Superior temporal gyrus (tissue), 1 donor: ENCODE measurements around the gene FOSB.

Experiments used
- DNase-seq: peaks from one replicate; pipeline ENCODE4 v3.0.0-alpha.2; 2016; ENCODE audit errors: extremely low spot score

FOSB gene

DNA sequence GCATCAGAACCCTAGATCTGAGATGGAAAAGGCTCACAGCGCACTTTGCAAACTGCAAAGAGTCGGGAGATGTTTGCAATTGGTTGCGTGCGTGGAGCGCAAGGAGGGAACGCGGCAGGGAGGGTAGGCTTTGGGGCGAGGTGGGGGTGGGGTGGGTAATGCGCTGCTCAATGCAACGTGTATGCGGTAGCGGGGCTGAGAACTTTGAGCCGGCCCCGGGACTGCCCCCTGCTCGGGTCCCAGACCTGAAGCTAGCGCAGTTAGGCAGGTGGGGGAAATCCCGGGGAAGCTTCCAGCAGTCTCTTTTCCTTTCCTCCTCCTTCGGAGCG, 971 bp downstream of the FOSB start:
- DNase-seq, result no peak

GRCh38 chr19:45469132-45469944, 1.5 kb downstream of the FOSB start:
- DNase-seq, result peak; percentile 89

GRCh38 chr19:45469945-45470761, 2.4 kb downstream of the FOSB start:
- DNase-seq, result no peak

DNA sequence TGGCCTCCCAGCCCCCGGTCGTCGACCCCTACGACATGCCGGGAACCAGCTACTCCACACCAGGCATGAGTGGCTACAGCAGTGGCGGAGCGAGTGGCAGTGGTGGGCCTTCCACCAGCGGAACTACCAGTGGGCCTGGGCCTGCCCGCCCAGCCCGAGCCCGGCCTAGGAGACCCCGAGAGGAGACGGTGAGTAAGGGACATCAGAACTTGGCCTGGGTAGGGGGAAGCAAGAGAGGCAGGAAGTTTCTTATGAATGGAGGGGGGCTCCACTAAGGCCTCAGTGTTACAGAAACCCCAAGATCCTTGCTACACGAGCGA, 2.9 kb downstream of the FOSB start:
- no peak for DNase-seq

GRCh38 chr19:45471111-45471930, 3.5 kb downstream of the FOSB start:
- no peak for DNase-seq

DNA sequence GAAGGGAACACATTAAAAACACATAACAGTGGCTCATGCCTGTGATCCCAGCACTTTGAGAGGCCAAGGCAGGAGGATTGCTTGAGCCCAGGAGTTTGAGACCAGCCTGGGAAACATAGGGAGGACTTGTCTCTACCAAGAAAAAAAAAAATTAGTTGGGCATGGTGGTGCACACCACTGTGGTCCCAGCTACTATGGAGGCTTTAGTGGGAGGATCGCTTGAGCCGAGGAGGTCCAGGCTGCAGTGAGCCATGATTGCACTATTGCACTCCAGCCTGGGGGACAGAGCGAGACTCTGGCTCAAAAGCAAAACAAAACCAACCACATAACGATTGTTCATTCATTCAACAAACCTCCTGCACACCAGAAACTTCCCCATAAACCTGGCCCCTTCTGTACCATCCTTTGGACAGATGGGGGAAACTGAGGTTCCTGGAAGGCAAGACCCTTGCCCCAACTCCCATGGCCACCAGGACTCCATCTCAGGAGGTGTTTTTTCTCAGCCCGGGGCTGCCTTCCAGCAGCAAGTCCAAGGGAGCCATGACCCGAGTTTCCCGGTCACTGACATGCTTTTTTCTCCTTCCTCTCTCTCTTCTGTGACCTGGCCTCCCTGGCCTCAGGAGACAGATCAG, 4.3 kb downstream of the FOSB start:
- DNase-seq, result no peak

GRCh38 chr19:45472563-45473366, 5.0 kb downstream of the FOSB start:
- no peak for DNase-seq

- no peak for DNase-seq
Observed at GRCh38 chr19:45473367-45473681, 5.5 kb downstream of the FOSB start.

DNA sequence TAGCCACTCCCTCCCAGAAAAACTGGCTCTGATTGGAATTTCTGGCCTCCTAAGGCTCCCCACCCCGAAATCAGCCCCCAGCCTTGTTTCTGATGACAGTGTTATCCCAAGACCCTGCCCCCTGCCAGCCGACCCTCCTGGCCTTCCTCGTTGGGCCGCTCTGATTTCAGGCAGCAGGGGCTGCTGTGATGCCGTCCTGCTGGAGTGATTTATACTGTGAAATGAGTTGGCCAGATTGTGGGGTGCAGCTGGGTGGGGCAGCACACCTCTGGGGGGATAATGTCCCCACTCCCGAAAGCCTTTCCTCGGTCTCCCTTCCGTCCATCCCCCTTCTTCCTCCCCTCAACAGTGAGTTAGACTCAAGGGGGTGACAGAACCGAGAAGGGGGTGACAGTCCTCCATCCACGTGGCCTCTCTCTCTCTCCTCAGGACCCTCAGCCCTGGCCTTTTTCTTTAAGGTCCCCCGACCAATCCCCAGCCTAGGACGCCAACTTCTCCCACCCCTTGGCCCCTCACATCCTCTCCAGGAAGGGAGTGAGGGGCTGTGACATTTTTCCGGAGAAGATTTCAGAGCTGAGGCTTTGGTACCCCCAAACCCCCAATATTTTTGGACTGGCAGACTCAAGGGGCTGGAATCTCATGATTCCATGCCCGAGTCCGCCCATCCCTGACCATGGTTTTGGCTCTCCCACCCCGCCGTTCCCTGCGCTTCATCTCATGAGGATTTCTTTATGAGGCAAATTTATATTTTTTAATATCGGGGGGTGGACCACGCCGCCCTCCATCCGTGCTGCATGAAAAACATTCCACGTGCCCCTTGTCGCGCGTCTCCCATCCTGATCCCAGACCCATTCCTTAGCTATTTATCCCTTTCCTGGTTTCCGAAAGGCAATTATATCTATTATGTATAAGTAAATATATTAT, 6.1 kb downstream of the FOSB start:
- no peak for DNase-seq

DNA sequence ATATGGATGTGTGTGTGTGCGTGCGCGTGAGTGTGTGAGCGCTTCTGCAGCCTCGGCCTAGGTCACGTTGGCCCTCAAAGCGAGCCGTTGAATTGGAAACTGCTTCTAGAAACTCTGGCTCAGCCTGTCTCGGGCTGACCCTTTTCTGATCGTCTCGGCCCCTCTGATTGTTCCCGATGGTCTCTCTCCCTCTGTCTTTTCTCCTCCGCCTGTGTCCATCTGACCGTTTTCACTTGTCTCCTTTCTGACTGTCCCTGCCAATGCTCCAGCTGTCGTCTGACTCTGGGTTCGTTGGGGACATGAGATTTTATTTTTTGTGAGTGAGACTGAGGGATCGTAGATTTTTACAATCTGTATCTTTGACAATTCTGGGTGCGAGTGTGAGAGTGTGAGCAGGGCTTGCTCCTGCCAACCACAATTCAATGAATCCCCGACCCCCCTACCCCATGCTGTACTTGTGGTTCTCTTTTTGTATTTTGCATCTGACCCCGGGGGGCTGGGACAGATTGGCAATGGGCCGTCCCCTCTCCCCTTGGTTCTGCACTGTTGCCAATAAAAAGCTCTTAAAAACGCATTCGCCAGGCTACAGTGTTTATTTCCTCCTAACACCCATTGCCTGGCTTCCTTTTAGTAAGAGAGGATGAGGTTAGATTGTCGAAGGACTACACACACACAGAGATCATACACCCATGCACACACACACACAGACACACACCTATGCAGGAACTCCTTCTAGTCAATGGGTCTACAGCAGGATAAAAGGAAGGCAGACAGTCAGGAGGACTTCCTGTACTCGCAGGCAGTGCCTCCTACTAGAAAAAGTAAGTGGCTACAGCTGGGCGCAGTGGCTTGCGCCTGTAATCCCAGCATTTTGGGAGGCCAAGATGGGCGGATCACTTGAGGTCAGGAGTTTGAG, 7.1 kb downstream of the FOSB start:
- no peak for DNase-seq

- DNase-seq, result no peak
Observed at GRCh38 chr19:45475537-45476291, 7.9 kb downstream of the FOSB start.

DNA sequence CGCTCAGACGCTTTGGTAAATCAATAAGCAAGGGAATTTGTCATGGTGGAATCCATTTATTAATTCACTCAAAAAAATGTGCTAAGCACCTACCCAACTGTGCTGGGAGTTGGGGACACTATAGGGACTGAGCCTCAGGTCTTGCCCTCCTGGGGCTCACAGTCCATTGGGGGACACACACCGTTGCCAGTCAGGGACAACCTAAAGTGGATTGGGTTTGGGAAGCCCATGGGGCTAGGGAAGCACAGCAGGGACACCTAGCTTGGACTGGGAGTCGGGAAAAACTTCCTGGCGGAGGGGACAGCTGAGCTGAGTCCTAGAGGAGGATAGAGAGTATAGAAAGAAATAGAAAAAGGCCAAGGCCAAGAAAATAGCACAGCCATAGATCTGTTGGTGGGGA, 8.5 kb downstream of the FOSB start:
- DNase-seq, result no peak

- DNase-seq, result no peak
Observed at GRCh38 chr19:45477186-45477585, 9.4 kb downstream of the FOSB start.

DNA sequence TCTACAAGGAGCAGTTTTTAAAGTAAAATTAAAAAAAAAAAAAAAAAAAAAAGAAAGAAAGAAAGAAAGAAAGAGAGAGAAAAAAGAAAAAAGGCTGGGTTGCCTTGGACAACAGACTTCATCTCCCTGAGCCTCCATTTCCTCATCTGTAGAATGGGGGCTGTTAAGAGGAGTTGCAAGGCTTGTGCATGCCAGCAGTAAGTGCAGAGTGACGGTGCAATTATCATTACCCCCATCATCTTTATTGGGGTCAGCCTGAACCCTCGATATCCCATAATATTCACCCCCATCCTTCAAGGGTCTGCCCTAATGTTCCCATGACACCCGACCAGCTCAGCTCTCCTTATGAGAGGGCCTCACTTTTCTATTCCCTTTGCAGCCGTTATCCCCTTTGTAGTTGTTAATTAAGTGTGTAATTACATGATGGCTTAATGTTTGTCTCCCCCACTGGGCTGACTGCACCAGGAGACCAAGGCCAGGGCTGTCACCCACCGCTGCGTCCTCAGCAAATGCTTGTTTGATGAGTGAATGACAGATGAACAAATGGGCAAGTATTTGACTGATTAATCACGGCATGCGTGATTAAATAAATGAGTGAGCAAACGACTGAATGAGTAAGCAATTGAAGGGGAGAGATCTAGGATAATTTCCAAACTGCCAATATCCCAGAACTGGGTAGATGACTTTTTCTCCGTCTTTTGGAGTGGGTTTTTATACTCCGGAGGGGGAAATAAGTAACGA, 10.1 kb downstream of the FOSB start:
- no peak for DNase-seq

DNA sequence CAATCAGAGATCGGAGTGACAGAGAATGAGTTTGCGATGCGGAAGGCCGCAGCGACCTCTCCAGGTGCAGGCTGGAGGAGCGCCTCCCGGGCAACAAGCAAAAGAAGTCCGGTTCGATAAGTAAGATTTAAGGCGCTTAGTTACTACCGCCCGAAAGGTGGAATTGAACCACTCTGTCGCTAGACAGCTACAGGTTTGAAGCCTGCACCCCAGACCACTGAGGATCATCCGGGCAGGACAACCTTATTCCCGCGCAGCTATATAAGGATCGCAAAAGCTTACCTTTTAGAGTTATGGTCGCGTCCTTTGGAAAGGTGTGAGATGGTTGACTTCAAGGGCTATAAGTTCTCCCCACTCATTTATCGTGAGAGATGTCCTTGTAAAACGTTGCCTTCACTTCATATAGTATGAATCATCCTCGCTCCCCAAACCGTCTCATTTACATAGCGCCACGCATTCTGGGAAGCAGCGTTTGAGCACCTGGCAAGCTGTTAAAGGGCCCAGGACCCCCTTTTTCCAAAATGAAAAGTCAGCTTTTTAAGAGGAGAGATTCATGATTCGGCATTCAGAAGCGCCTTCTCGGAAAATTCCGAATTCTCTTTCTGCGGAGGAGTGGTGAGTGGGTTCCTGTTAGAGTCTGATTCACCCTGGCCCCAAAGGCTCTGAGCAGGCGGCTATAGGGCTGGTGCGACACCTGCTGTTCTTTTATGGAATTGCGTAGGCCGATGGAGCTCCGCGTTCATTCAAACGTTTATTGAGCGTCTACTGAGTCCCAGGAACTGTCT, 10.8 kb downstream of the FOSB start:
- peak; percentile 96 for DNase-seq

GRCh38 chr19:45483033-45483432, 15.2 kb downstream of the FOSB start:
- no peak for DNase-seq
